NCI-H1436 treated with DMSO at 0.1 percent for 48 hours (cell line): Measurements from ENCODE around the gene HRH2.
"Not testable (repeated sequence)": the region's sequence is repeated elsewhere in the genome, so short reads cannot be mapped to it uniquely, and the experiment has no call there.

Experiments used
- DNase-seq: peaks from one replicate; lab custom pipeline; 2025; lab: John Stamatoyannopoulos, UW

The HRH2 gene, protein sequence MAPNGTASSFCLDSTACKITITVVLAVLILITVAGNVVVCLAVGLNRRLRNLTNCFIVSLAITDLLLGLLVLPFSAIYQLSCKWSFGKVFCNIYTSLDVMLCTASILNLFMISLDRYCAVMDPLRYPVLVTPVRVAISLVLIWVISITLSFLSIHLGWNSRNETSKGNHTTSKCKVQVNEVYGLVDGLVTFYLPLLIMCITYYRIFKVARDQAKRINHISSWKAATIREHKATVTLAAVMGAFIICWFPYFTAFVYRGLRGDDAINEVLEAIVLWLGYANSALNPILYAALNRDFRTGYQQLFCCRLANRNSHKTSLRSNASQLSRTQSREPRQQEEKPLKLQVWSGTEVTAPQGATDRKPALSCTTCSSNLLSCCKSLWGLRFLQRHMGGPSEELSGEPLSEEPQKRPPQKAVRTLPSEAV

DNA sequence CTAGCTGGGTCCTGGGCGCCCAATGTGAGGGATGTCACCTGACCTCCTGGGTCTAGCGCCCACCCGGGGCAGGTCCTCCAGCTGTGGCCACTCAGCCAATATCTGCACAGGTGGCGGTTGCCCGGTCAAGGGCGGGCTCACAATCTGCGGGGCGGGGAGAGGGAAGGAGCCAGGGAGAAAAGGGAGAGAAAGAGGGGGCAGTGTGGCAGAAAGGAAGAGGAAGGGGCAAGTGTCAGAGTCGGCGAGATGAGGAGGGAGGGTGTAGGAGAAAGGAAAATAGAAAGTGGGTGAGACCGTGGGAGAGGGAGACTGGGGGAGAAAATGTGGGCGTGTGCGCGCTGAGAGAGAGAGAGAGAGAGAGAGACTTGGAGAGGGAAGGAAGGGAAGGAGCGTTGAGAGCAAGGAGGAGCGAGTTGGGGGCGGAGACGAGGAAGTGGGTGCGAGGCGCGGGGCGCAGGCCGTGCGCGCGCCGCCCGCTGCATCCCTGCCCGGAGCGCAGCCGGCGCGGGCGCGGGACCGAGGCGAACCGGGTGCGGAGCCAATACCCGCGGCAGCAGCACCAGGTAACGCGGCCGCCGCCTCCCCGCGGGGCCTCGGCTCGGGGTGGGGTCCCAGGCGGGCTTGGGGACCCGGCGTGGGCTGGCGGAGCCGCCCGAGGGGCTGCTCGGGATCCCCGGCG is at the start of gene HRH2:
Gene HRH2, plus strand, starts transcription at position 479 of the 679 bp plus-strand sequence. CDS start 25,163 bp downstream, outside the sequence.
- no peak for DNase-seq

DNA sequence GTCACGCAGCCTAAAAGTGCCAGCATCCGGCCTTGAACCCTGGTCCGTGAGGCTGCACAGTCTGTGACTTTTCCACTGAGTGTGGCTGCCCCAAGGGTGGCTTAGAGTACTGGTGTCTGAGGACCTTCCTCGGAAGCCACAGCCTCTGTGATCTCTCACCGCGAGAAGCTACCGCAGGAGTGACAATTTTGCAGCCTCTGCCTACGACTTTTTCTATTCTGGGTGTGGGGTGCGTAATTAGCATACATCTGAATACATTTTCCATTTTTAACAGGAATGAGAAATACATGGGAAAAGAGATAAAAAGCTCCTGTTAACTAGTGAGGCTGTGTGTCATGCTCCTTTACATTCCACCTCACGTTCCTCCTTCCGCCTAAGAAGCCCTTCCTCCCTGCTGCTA is 48.3 kb upstream of the HRH2 start:
- no peak for DNase-seq

DNA sequence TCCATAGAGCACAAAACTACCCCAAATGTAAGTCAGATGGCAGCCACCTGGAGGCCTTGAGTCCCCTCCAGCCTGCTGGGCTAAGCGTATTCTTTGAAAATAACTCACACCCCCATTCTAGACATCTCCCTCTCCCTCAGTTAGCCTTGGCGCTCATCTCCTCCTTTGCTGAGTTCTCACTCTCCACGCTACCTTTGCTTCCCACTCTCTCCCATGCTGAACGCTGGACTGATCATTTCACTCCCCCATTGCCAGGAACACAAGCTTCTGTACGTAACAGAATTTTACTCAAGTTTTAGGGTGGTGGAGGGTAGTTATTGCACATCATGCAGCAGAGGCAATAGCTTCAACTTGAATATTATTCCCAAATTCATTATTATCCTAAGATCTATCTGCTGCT is 47.5 kb upstream of the HRH2 start:
- no peak for DNase-seq

DNA sequence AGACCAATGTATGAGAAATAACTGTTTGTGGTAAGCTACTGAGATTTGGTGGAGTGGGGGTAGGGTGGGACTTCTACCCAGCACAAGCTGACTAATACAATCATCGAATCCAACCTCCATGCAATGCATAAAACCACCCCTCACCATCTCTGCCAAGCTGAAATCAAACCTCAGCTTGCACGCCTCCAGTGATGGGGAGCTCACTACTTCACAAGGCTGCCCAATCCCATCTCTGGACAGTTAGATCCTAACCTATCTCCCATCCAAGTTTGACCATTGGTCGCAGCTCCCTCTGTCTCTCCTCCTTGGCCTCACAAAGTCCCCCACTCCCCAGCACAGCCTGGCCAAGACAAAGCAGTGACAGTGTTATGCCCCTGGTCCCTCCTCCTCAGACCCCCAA is 47.0 kb upstream of the HRH2 start:
- no peak for DNase-seq

DNA sequence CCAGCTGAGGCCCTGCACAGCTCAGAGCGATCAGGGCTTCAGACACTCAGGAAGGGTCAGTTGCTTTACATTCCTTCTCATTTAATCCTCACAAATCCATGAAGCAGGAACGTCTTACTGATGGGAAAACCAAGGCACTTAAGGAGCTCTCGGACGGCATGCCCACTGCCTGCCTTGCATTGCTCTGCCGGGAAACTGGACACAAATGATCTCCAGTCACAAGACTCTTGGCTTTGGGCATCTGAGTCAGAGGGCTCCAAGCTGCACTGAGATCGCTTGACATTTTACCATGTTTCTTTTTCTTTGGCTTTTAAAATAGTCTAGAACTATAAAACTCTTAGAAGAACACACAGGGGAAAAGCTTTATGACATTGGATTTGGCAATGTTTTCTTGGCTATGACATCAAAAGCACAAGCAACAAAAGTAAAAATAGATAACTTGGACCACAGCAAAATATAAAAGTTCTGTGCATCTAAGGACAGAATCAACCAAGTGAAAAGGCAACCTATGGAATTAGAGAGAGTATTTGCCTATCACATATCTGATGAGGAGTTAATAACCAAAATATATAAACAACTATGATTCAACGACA is 43.6 kb upstream of the HRH2 start:
- no peak for DNase-seq

DNA sequence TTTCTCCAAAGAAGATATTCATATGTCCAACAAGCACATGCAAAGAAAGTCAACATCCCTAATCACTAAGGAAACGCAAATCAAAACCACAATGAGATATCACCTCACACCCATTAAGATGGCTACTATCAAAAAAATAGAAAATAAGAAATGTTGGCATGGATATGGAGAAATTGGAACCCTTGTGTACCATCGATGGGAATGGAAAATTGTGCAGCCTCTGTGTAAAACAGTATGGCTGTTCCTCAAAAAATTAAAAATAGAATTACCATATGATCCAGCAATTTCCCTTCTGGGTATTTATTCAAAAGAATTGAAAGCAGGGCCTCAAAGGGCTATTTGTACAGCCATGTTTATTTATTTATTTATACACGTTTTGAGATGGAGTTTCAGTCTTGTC is 43.0 kb upstream of the HRH2 start:
- DNase-seq: no peak

DNA sequence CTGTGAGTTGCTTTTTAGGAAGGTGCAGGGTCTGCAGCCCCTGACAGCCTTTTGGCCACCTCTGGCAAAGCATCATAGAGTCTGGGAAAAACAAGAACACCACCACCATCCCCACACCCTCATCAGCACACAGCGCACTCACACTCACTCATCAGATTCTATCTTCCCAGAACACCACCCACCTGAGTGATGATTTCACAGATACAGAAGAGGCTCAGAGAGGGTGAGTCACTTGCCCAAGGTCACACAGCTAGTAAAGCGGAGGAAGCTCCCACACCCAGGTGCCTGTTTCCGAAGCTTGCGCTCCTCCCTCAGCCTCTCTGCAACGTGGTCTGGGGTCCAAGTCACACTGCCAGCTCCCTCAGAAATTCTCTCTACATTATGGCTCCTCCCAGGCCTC is 41.8 kb upstream of the HRH2 start:
- DNase-seq: no peak

DNA sequence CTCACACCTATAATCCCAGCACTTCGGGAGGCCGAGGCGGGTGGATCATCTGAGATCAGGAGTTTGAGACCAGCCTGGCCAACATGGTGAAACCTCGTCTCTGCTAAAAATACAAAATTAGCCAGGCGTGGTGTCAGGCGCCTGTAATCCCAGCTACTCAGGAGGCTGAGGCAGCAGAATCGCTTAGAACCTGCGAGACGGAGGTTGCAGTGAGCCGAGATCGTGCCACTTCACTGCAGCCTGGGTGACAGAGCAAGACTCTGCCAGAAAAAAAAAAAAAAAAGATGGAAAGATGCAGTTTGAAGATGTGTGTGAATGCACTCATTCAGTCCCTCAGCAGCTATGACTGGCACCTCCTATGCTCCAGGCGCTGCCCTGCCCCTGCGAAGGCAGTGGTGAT is 41.3 kb upstream of the HRH2 start:
- not testable (repeated sequence) for DNase-seq

DNA sequence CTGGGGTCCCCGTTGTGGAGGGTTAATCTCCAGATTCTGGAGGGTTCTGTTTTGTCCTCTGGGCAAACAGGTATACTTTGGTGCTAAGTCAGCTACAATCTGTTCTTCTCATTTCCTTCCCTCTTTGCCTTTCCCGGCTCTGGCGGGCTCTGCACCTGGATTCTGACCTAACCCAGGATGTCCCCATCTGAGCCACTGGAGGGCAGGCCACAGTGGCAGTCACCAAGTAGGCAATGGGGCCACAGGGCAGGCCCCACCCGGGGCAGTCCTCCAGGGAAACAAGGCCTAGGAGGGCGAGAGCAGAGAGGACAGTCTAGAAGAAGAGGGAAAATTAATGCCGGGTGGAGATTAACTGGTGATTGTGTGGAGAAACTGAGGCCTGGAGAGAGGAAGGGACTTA is 40.4 kb upstream of the HRH2 start:
- no peak for DNase-seq

DNA sequence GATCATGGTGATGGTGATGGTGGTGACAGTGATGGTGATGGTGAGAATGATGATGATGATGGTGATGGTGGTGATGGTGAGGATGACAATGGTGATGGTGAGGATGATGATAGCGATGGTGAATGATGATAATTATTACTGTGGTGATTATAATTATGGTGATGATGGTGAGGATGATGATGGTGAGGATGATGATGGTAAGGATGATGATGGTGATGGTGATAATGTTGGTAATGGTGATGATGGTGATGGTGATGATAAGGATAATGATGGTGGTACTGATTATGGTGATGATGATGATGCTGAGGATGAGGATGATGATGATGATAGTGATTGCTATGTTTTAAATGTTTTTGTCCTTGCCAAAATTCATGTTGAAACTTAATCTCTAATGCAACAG is 37.3 kb upstream of the HRH2 start:
- no peak for DNase-seq

DNA sequence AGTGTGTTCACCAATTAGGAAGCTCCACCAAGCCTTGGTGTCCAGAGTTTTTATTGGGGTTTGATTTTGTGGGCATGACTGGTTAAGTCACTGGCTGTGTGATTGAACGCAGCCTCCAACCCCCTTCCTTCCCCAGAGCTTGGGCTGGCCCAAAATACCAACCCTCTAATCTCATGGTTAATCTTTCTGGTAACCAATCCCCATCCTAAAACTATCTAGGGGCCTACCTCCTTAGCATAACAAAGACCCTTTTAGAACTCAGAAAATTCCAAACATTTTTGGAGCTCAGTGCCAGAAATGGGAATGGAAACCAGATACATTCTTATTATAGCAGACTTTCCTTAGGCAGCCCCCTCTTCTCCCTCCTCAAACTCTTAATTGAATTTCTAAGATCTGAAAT is 35.9 kb upstream of the HRH2 start:
- DNase-seq: no peak

DNA sequence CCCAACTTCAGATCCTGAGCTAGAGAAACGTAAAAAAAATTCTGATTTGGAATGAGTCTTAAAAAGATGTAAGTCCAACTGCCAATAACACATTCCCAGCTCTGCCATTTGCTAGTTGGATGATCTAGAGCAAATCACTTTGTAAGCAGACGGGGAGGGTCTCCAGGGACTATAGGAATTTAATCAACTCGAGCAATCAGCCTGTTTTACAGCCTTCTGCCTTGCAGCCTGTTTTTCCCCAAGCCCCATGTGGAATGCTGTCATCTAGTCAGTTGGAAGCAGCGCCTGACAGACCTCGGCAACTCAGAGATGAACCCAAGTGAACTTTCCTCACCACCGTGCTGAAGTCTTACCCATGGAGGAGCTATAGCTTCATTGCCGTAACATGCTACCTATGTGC is 34.8 kb upstream of the HRH2 start:
- DNase-seq: no peak

DNA sequence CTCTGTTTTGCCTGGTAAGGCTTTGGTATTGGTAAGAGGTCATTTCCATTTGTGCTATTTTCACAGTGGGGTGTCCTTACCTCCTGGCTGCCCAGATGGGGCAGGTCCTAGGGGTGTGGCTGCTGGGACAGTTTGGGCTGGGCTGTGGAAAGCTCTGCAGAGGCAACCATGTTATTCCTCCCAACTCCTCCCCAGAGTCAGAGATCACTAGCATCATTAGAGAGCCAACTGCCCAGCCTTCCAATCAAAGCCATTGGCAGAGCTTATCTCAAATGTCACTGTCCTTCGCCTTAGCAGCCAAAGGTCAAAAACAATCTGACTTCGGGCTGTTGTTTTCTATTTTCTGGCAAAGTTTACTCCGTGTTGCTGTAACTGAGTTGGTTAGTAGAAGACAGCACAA is 33.6 kb upstream of the HRH2 start:
- DNase-seq: no peak

DNA sequence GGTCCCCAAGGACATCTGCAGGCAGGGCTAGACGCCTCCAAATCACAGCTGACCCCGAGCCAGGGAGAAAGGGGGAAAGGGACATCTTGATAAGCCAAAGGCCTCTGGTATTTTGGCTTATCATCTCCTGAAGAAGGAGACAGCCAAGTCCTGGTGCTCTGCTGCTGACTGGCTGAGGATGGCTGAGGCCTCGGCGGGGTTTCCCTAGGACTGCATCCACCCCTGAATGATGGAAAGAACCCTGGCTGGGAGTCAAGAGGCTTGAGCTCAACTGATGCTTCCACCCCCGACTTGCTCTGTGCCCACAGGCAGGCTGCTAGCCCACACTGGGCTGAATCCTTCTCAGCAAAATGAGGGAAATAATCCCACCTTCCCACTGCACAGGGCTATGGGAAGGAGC is 30.9 kb upstream of the HRH2 start:
- DNase-seq: no peak

DNA sequence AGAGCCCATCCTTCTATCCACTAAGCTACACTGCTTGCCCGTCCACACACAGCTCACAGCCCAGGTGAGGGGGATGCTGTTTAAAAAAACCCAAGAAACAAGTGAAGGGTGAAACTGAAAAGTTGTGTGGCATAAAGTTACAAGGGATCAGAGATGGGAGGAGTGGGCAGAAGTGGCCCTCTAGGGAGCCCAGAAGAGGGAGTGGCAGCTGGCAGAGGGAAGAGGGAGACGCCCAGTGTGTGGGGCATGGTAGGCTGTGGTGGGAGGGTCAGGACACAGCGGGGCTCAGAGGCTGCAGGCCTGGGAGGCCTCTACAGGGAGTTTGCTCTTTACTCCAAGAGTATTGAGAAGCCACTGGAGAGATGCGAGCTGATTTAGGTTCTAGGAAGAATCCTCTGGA is 30.1 kb upstream of the HRH2 start:
- no peak for DNase-seq

DNA sequence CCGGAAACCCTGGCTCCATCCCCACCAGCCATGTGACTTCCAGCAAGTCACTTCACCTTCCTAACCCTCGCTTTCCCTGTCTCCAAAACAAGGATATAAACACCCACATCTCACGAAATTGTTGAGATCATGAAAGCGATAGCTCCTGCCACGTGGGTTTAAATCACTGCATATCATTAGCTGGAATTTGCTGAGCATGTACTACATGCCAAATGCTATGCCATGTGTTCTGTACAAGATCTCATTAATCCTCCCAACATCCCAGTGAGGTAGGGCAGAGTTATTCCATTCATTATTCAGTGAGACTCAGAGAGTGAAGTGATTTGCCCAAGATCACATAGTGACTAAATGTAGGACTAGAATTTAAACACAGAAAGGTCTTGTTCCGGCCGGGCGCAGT is 29.2 kb upstream of the HRH2 start:
- DNase-seq: no peak

DNA sequence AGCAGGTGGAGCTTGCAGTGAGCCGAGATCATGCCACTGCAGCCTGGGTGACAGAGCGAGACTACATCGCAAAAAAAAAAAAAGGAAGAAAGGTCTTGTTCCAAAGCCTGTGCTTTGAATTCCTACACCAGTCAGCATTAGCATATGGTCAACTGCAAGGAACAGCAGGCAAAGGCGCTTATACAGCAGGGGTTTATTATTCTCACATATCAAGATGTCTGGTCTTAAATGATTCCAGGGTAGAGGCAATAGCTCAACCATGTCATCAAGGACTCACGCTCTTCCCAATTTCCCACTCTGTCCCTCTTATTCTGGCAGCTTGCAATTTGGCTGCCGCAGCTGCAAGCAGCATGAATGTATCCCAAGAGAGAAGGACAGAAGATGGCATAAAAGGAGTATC is 28.6 kb upstream of the HRH2 start:
- no peak for DNase-seq

DNA sequence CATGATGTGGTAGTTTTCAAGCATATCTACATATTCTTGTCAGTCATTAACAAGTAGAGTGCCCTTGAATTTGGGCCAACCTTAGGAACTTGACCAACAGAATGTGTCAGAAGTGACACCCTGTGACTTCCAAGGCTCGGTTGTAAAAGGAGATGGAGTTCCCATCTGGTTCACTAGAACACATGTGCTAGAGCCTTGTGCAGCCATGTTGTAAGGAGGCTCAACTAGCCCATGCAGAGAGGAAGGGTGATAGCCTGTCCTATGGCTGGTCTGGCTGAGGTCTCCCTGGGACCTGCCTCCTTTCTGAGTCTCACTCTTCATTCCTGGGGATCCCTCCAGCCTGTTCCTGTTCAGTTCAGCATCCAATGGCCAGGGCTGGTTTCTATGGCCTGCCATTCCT is 28.1 kb upstream of the HRH2 start:
- DNase-seq: no peak

DNA sequence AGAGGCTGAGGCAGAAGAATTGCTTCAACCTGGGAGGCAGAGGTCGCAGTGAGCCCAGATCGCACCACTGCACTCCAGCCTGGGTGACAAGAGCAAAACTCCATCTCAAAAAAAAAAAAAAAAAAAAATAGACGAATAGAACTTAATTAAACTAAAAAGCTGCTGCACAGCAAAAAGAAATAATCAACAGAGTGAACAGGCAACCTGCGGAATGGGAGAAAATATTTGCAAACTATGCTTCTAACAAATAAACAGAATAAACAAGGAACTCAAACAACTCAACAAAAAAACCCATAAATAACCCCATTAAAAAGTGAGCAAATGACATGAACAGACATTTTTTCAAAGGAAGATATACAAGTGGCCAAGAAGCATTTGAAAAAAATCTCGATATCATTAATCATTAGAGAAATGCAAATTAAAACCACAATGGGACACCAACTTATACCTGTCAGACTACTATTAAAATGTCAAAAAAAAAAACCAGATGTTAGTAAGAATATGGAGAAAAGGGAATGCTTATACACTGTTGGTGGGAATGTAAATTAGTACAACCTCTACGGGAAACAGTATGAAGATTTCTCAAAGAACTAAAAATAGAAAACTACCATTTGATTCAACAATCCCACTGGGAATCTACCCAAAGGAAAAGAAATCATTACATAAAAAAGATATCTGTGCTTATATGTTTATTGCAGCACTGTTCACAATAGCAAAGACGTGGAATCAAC is 21.9 kb upstream of the HRH2 start:
- no peak for DNase-seq

DNA sequence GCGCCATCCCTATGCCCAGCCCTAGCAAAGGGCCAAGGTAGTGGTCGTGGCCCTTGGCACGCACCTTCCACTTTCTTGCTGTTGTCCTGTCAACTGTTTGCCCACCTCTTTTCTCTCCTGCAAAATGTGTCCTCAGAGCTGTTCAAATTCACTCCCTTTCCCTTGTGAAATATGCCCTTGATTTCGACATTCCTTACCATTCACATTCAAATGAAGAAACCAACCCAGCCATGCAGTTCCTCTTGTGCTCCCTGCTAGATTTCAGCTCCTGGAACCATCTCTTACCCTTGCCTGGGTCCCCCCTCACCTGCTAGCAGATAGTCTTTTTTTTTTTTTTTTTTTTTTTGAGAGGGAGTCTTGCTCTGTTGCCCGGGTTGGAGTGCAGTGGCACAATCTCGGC is 19.6 kb upstream of the HRH2 start:
- no peak for DNase-seq

DNA sequence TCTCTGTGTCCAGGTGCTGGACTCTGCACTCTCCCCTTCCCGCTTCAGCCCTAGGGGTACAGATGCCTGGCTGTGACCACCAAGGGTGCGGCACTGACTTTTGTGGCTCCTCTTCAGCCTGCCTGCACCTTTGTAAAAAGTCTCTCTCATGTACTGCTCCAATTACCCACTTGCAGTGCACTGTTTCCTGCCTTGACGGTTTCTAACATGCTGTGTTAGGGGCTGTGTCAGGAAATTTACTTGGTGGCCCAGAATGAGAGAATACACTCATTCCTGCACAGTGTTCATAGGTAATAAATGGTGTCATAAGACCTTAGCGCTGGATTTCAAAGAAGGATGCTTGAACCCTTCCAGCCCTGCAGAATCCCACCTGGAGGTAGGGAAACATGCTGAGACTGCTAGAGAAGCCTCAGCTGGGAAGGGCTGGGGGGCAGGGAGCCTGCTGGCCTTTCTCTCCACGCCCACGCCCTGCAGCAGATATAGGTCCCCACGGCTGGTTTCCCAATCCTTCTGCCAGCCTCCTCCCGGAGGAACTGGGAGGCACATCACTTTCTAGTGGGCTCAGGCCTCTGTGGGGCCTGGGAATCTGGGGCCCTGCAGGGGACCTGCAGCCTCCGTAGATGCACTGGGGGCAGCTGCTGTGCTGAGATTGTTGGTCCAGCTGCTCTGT is 17.6 kb upstream of the HRH2 start:
- DNase-seq: no peak

DNA sequence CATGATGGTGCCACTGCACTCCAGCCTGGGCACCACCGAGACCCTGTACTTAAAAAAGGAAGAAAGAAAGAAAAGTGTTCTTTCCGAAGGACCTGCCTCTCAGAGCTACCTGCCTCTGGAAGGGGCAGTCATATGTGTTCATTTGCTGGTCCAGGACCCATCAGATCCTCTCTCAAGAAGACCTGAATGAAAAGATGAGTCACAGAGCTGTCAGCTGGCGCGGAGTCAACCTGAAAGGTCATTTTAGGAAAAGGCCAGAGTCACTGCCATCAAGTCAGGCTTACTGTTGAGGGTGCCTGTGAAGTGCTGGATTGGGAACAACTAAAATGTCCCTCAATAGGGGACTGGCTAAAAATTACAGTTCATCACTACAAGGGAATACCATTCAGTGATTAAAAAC is 14.9 kb upstream of the HRH2 start:
- no peak for DNase-seq
